Sigmoid colon (tissue), 7 donors: ENCODE data around the gene MSTN. TPM values are rescaled to one million over a fixed set of nuclear protein-coding genes. Genes with fewer than 3 reads are reported as not detected.

Experiments used
- DNase-seq: peaks from one replicate; pipeline ENCODE4 v3.0.0-alpha.2; 2019
- H3K27ac ChIP-seq, 4 donors: fragments of 200-600 bp; sonication (generic); one replicate each; pipeline ENCODE4 v1.5.1; 2016 to 2019; ENCODE audit warnings: mild to moderate bottlenecking in 1 of 4
- H3K27me3 ChIP-seq, 3 donors: fragments of 200-600 bp; sonication (generic); one replicate each; pipeline ENCODE4 v1.5.1; 2019; ENCODE audit warnings: mild to moderate bottlenecking in 1 of 3
- H3K36me3 ChIP-seq, 4 donors: fragments of 200-600 bp; sonication (generic); one replicate each; pipeline ENCODE4 v1.5.1; 2016 to 2019
- H3K4me1 ChIP-seq, 4 donors: fragments of 200-600 bp; sonication (generic); one replicate each; pipeline ENCODE4 v1.5.1; 2017 to 2019
- H3K4me3 ChIP-seq, 4 donors: fragments of 200-600 bp; sonication (generic); one replicate each; pipeline ENCODE4 v1.5.1; 2017 to 2019; ENCODE audit warnings: mild to moderate bottlenecking in 2 of 4, moderate library complexity in 1 of 4
- H3K9me3 ChIP-seq, 4 donors: fragments of 200-600 bp in 3 of 4; sonication (generic) in 3 of 4; one replicate each; pipeline versions ENCODE4 v1.5.1 to v1.6.1; 2013 to 2019
- CTCF ChIP-seq, 4 experiments: fragments of 450-650 bp in 3 of 4; fragments of 200-600 bp in 1 of 4; IDR thresholded peaks; one replicate each; pipeline ENCODE4 v1.5.1; 2016 to 2019; ENCODE audit warnings: antibody characterized with exemption in 4 of 4, mild to moderate bottlenecking in 3 of 4, moderate library complexity in 2 of 4
- EP300 ChIP-seq, 4 donors: sonication (generic); formaldehyde crosslinking; IDR thresholded peaks; one replicate each; pipeline ENCODE4 v1.6.1; 2017; ENCODE audit warnings: antibody characterized with exemption in 4 of 4
- POLR2A ChIP-seq, 2 donors: fragments of 450-650 bp; IDR thresholded peaks; one replicate each; pipeline ENCODE4 v1.6.1; 2016; ENCODE audit warnings: antibody characterized with exemption in 2 of 2, mild to moderate bottlenecking in 2 of 2, moderate library complexity in 2 of 2
- POLR2AphosphoS5 ChIP-seq, 4 donors: sonication (generic); formaldehyde crosslinking; IDR thresholded peaks; one replicate each; pipeline ENCODE4 v1.6.1; 2017; ENCODE audit warnings: antibody characterized with exemption in 4 of 4
- WGBS, 2 donors: extraction: QIAGEN DNeasy Blood & Tissue Kit; methylation state at CpG; one replicate each; pipeline ENCODE4 v1.1.7; 2013; 5-methylcytosine and 5-hydroxymethylcytosine counted together
- intact Hi-C: fragments of 100-400 bp; cut with DNase I; formaldehyde crosslinking; loops from one replicate; pipeline ENCODE4 v1.15.1; 2023
- polyA plus RNA-seq, 3 donors: library from polyadenylated mRNA; stranded (reverse); fragments of 200-250 nt; gene quantifications; one replicate each; pipeline ENCODE4 v1.2.3, GENCODE V29; 2013
- total RNA-seq, 4 donors: library from RNA; depleted of rRNA; stranded (reverse); fragments of >200 nt; gene quantifications; one replicate each; pipeline ENCODE4 v1.1.0, GENCODE V29; 2016
- donor health status: healthy with polysubstance abuse.
- donor health status: Bipolar disorder and iron deficiency.
- donor health status: healthy.

MSTN gene
- total and polyA plus RNA-seq, 7 donors, result 0.13 to 0.83 (median 0.41) TPM; not detected in 2

GRCh38 chr2:190084704-190085103 is 22.2 kb upstream of the MSTN start:
- Histone ChIP-seq H3K9me3 (no peaks in the 10 kb centered on the region), H3K27ac (no peak overlapping the region), H3K4me3 (no peak overlapping the region), H3K36me3 (no peaks in the 10 kb centered on the region), H3K4me1 (no peaks in the 10 kb centered on the region), H3K27me3 (no peaks in the 10 kb centered on the region)
- TF ChIP-seq EP300 (IDR thresholded peaks at IDR 0.05) (no peak), POLR2A (IDR thresholded peaks at IDR 0.05) (no peak), CTCF (IDR thresholded peaks at IDR 0.05) (no peak), POLR2AphosphoS5 (IDR thresholded peaks at IDR 0.05) (no peak)
- WGBS, 2 donors, result 69 to 99% methylated on average over 2 of the region's 2 CpGs
- DNase-seq, result no peak
- intact Hi-C loops, result loop anchor here (5.0 kb wide), 3 partner anchors 98 to 718 kb away; a partner anchor contains a TSS

DNA sequence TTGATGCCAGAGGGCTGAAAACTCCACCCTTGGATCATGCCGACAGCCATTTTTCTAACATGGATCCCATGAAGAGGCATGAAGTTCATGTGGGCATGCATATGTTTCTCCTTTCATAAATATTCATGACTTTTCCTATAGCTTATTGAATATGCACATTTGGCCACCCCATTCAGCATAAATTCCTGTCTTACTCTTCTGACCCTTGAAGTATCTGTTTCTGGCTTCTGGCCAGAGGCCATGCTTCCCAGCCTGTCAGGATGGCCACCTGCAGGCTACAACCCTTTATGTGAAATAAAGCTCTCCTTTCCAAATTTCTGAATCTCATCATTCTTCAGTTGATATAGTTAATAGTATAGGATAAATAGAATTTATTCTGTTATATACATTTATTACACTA is 19.6 kb upstream of the MSTN start:
- intact Hi-C loops, result no loop called here
- WGBS, 2 donors, result 96 to 100% methylated on average over 1 of the region's 1 CpG

GRCh38 chr2:190080527-190081049 is 18.1 kb upstream of the MSTN start:
- Histone ChIP-seq H3K9me3 (peaks cover 0 to 3% (median 0%) of the 10 kb centered on the region in 4 donors), H3K27ac (no peak overlapping the region), H3K36me3 (no peaks in the 10 kb centered on the region), H3K27me3 (no peaks in the 10 kb centered on the region), H3K4me1 (no peaks in the 10 kb centered on the region), H3K4me3 (no peak overlapping the region)
- intact Hi-C loops, result no loop called here
- no peak for TF ChIP-seq EP300 (IDR thresholded peaks at IDR 0.05)
- no peak for TF ChIP-seq CTCF (IDR thresholded peaks at IDR 0.05)
- TF ChIP-seq POLR2AphosphoS5 (IDR thresholded peaks at IDR 0.05), result no peak
- TF ChIP-seq POLR2A (IDR thresholded peaks at IDR 0.05), result no peak
- no peak for DNase-seq

More for the DNA sequence above, 19.6 kb upstream of the MSTN start:
- no peak overlapping the region for H3K4me3 ChIP-seq
- H3K36me3 ChIP-seq, result no peaks in the 10 kb centered on the region
- H3K9me3 ChIP-seq, result peaks cover 0 to 3% (median 0%) of the 10 kb centered on the region in 4 donors
- no peaks in the 10 kb centered on the region for H3K4me1 ChIP-seq
- TF ChIP-seq EP300 (IDR thresholded peaks at IDR 0.05) (no peak), CTCF (IDR thresholded peaks at IDR 0.05) (no peak), POLR2A (IDR thresholded peaks at IDR 0.05) (no peak), POLR2AphosphoS5 (IDR thresholded peaks at IDR 0.05) (no peak)
- DNase-seq, result no peak
- H3K27me3 ChIP-seq, result no peaks in the 10 kb centered on the region
- no peak overlapping the region for H3K27ac ChIP-seq

DNA sequence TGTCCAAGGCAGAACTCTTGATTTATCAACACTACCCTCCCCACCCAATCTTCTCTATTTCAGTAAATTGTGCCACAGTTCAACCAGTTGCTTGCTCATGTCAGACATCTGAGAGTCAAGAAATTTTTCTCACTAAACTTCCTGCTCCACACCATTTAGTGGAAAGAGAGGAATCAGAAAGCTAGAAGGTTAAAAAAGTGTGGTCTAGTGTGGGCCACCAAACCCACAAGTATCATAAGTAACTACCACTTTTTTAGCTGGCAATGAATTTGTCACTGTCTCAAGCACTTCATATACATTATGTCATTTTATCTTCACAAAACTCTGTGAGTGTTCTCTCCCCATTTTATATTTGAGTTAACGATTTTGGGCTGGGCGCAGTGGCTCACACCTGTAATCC is 16.6 kb upstream of the MSTN start:
- Histone ChIP-seq H3K27me3 (no peaks in the 10 kb centered on the region), H3K27ac (no peak overlapping the region), H3K36me3 (no peaks in the 10 kb centered on the region), H3K4me1 (no peaks in the 10 kb centered on the region), H3K4me3 (no peak overlapping the region), H3K9me3 (peaks cover 0 to 3% (median 0%) of the 10 kb centered on the region in 4 donors)
- no peak for DNase-seq
- WGBS, 2 donors, result 88 to 94% methylated on average over 2 of the region's 2 CpGs
- TF ChIP-seq POLR2AphosphoS5 (IDR thresholded peaks at IDR 0.05) (no peak), CTCF (IDR thresholded peaks at IDR 0.05) (no peak), POLR2A (IDR thresholded peaks at IDR 0.05) (no peak), EP300 (IDR thresholded peaks at IDR 0.05) (no peak)
- intact Hi-C loops, result no loop called here

DNA sequence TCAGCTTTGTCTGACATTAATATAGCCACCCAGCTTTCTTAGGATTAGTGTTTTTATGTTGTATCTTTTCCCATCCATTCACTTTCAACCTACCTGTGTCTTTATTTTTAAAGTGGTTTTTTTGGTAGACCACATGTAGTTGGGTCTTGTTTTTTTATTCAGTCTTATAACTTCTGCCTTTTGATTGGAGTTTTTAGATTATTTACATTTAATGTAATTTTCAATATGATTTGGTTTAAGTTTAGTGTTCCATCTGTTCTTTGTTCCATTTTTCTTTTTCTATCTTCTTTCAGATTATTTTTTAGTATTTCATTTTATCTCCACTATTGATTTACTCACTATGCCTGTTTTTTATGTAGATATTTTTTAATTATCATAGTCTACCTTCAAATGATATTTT is 13.1 kb upstream of the MSTN start:
- H3K27ac ChIP-seq, result no peak overlapping the region
- DNase-seq, result no peak
- no peak overlapping the region for H3K4me3 ChIP-seq
- TF ChIP-seq POLR2A (IDR thresholded peaks at IDR 0.05) (no peak), POLR2AphosphoS5 (IDR thresholded peaks at IDR 0.05) (no peak), EP300 (IDR thresholded peaks at IDR 0.05) (no peak), CTCF (IDR thresholded peaks at IDR 0.05) (no peak)
- intact Hi-C loops, result no loop called here
- H3K36me3 ChIP-seq, result no peaks in the 10 kb centered on the region
- H3K27me3 ChIP-seq, result no peaks in the 10 kb centered on the region
- no peaks in the 10 kb centered on the region for H3K4me1 ChIP-seq
- H3K9me3 ChIP-seq, result peaks cover 0 to 3% (median 0%) of the 10 kb centered on the region in 4 donors
